Mesendoderm (in vitro differentiated cells): ENCODE results near the gene KLHL33.

ENCODE experiments used
- DNase-seq: peaks from one replicate; pipeline ENCODE4 v3.0.0; 2013
- H2AK5ac ChIP-seq: 2 replicates; pipeline ENCODE4 v1.6.1; 2013; ENCODE audit warnings: low read length, inconsistent platforms
- H2BK120ac ChIP-seq: 2 replicates; pipeline ENCODE4 v1.6.1; 2013; ENCODE audit warnings: low read depth, mild to moderate bottlenecking, low read length, moderate library complexity, mixed read lengths
- H2BK15ac ChIP-seq: replicated peaks from 2 replicates; pipeline ENCODE4 v1.6.1; 2013; ENCODE audit warnings: low read depth, mild to moderate bottlenecking, moderate library complexity
- H2BK5ac ChIP-seq: 2 replicates; pipeline ENCODE4 v1.6.1; 2013; ENCODE audit warnings: low read length, inconsistent platforms
- H3K18ac ChIP-seq: 2 replicates; pipeline ENCODE4 v1.6.1; 2013; ENCODE audit warnings: mild to moderate bottlenecking, low read length, mixed read lengths
- H3K23ac ChIP-seq: one replicate; pipeline ENCODE4 v1.6.1; 2013; ENCODE audit warnings: low read length
- H3K27ac ChIP-seq: 2 replicates; pipeline ENCODE4 v1.5.1; 2013; ENCODE audit warnings: low read depth, mild to moderate bottlenecking, inconsistent platforms, low read length, moderate library complexity
- H3K27me3 ChIP-seq: 2 replicates; pipeline ENCODE4 v1.6.1; 2013; ENCODE audit warnings: low read length, control low read depth, mild to moderate bottlenecking, inconsistent platforms; ENCODE audit not compliant: insufficient read depth, poor library complexity
- H3K36me3 ChIP-seq: 2 replicates; pipeline ENCODE4 v1.6.1; 2013; ENCODE audit warnings: low read length, inconsistent platforms; ENCODE audit not compliant: control insufficient read depth, insufficient read depth
- H3K4ac ChIP-seq: one replicate; pipeline ENCODE4 v1.6.1; 2013; ENCODE audit warnings: low read depth, mild to moderate bottlenecking, low read length, moderate library complexity
- H3K4me1 ChIP-seq: 2 replicates; pipeline ENCODE4 v1.6.1; 2013; ENCODE audit warnings: low read depth, low read length, inconsistent platforms; ENCODE audit not compliant: control insufficient read depth
- H3K4me2 ChIP-seq: 2 replicates; pipeline ENCODE4 v1.6.1; 2013; ENCODE audit warnings: low read length
- H3K4me3 ChIP-seq: 2 replicates; pipeline ENCODE4 v1.5.1; 2013; ENCODE audit warnings: mild to moderate bottlenecking, low read length
- H3K56ac ChIP-seq: one replicate; pipeline ENCODE4 v1.6.1; 2013; ENCODE audit warnings: low read length
- H3K79me1 ChIP-seq: 2 replicates; pipeline ENCODE4 v1.6.1; 2013; ENCODE audit warnings: low read length, inconsistent platforms
- H3K79me2 ChIP-seq: 2 replicates; pipeline ENCODE4 v1.6.1; 2013; ENCODE audit warnings: mild to moderate bottlenecking, low read length; ENCODE audit not compliant: control insufficient read depth, insufficient read depth
- H3K9ac ChIP-seq: 2 replicates; pipeline ENCODE4 v1.6.1; 2013; ENCODE audit warnings: low read length, inconsistent platforms
- H4K5ac ChIP-seq: one replicate; pipeline ENCODE4 v1.6.1; 2013; ENCODE audit warnings: low read length
- H4K8ac ChIP-seq: one replicate; pipeline ENCODE4 v1.6.1; 2013; ENCODE audit warnings: low read depth, mild to moderate bottlenecking, control low read depth, low read length, moderate library complexity
- WGBS: extraction: QIAGEN DNeasy Blood & Tissue Kit; methylation state at CpG from one replicate; pipeline ENCODE4 v1.1.7; 2013; ENCODE audit warnings: low lambda C conversion rate, missing lambda C conversion rate; ENCODE audit not compliant: insufficient coverage; ENCODE audit errors: extremely low coverage; 5-methylcytosine and 5-hydroxymethylcytosine counted together

Gene KLHL33

GRCh38 chr14:20429801-20430669 lies 5.9 kb downstream of the KLHL33 start:
- Histone ChIP-seq H3K27ac (no peak overlapping the region), H3K79me1 (no peaks in the 10 kb centered on the region), H2AK5ac (no peak overlapping the region), H4K5ac (no peak overlapping the region), H3K27me3 (peaks cover 2% of the 10 kb centered on the region), H3K9ac (no peak overlapping the region), H3K36me3 (no peaks in the 10 kb centered on the region), H3K79me2 (no peaks in the 10 kb centered on the region), H2BK15ac (no peak overlapping the region), H2BK120ac (no peak overlapping the region), H3K18ac (no peak overlapping the region), H3K56ac (no peak overlapping the region), H2BK5ac (no peak overlapping the region), H3K4me3 (no peak overlapping the region), H4K8ac (no peak overlapping the region), H3K4ac (no peak overlapping the region), H3K4me2 (no peak overlapping the region), H3K4me1 (peaks cover 2% of the 10 kb centered on the region), H3K23ac (no peak overlapping the region)
- no CpG with 5 or more reads among the region's 30 CpGs for WGBS
- no peak for DNase-seq

GRCh38 chr14:20428802-20429201 lies 7.2 kb downstream of the KLHL33 start:
- H2BK120ac ChIP-seq = no peak overlapping the region
- peaks cover 2% of the 10 kb centered on the region for H3K4me1 ChIP-seq
- no peak for DNase-seq
- no peak overlapping the region for H3K56ac ChIP-seq
- H3K18ac ChIP-seq = no peak overlapping the region
- no peak overlapping the region for H3K4me3 ChIP-seq
- no peak overlapping the region for H3K27ac ChIP-seq
- no CpG with 5 or more reads among the region's 5 CpGs for WGBS
- H3K36me3 ChIP-seq = no peaks in the 10 kb centered on the region
- H2AK5ac ChIP-seq = no peak overlapping the region
- H4K8ac ChIP-seq = no peak overlapping the region
- H3K4ac ChIP-seq = no peak overlapping the region
- H2BK15ac ChIP-seq = no peak overlapping the region
- no peak overlapping the region for H3K4me2 ChIP-seq
- H3K9ac ChIP-seq = no peak overlapping the region
- H2BK5ac ChIP-seq = no peak overlapping the region
- no peaks in the 10 kb centered on the region for H3K79me2 ChIP-seq
- no peak overlapping the region for H3K23ac ChIP-seq
- H3K27me3 ChIP-seq = no peaks in the 10 kb centered on the region
- no peak overlapping the region for H4K5ac ChIP-seq
- H3K79me1 ChIP-seq = no peaks in the 10 kb centered on the region

GRCh38 chr14:20428010-20428365 lies 8.0 kb downstream of the KLHL33 start:
- no peak overlapping the region for H4K5ac ChIP-seq
- H2BK15ac ChIP-seq = no peak overlapping the region
- H4K8ac ChIP-seq = no peak overlapping the region
- DNase-seq = no peak
- H3K79me2 ChIP-seq = no peaks in the 10 kb centered on the region
- no peak overlapping the region for H3K27ac ChIP-seq
- H2BK120ac ChIP-seq = no peak overlapping the region
- no peaks in the 10 kb centered on the region for H3K27me3 ChIP-seq
- H3K18ac ChIP-seq = no peak overlapping the region
- no peak overlapping the region for H3K9ac ChIP-seq
- no peak overlapping the region for H3K4ac ChIP-seq
- H2AK5ac ChIP-seq = no peak overlapping the region
- H3K4me2 ChIP-seq = no peak overlapping the region
- no peak overlapping the region for H3K23ac ChIP-seq
- H3K56ac ChIP-seq = peak overlapping the region; percentile 15
- no peak overlapping the region for H3K4me3 ChIP-seq
- no CpG with 5 or more reads among the region's 5 CpGs for WGBS
- no peaks in the 10 kb centered on the region for H3K79me1 ChIP-seq
- peaks cover 2% of the 10 kb centered on the region for H3K4me1 ChIP-seq
- H2BK5ac ChIP-seq = no peak overlapping the region
- no peaks in the 10 kb centered on the region for H3K36me3 ChIP-seq

GRCh38 chr14:20427231-20428009 lies 8.5 kb downstream of the KLHL33 start:
- peak; percentile 69 for DNase-seq

GRCh38 chr14:20424851-20425250 lies 11.1 kb downstream of the KLHL33 start:
- Histone ChIP-seq H3K4me1 (peaks cover 2% of the 10 kb centered on the region), H3K9ac (no peak overlapping the region), H3K79me1 (no peaks in the 10 kb centered on the region), H4K8ac (no peak overlapping the region), H3K4me3 (no peak overlapping the region), H3K56ac (no peak overlapping the region), H3K4me2 (no peak overlapping the region), H2BK15ac (no peak overlapping the region), H3K23ac (no peak overlapping the region), H3K27ac (no peak overlapping the region), H2BK5ac (no peak overlapping the region), H2AK5ac (no peak overlapping the region), H3K79me2 (no peaks in the 10 kb centered on the region), H3K36me3 (no peaks in the 10 kb centered on the region), H3K4ac (no peak overlapping the region), H4K5ac (no peak overlapping the region), H2BK120ac (no peak overlapping the region), H3K18ac (no peak overlapping the region), H3K27me3 (no peaks in the 10 kb centered on the region)
- no peak for DNase-seq
- no CpG with 5 or more reads among the region's 2 CpGs for WGBS

More at GRCh38 chr14:20427231-20428009, 8.5 kb downstream of the KLHL33 start:
- no peak overlapping the region for H2BK15ac ChIP-seq
- no CpG with 5 or more reads among the region's 5 CpGs for WGBS
- H3K27me3 ChIP-seq = no peaks in the 10 kb centered on the region
- H3K4me3 ChIP-seq = no peak overlapping the region
- no peak overlapping the region for H3K27ac ChIP-seq
- no peaks in the 10 kb centered on the region for H3K79me1 ChIP-seq
- no peak overlapping the region for H2BK120ac ChIP-seq
- H4K5ac ChIP-seq = no peak overlapping the region
- no peak overlapping the region for H3K23ac ChIP-seq
- no peaks in the 10 kb centered on the region for H3K79me2 ChIP-seq
- no peak overlapping the region for H2AK5ac ChIP-seq
- no peak overlapping the region for H3K18ac ChIP-seq
- H3K4ac ChIP-seq = peak overlapping the region; percentile 38
- no peak overlapping the region for H4K8ac ChIP-seq
- H3K56ac ChIP-seq = peak overlapping the region; percentile 15
- no peaks in the 10 kb centered on the region for H3K36me3 ChIP-seq
- no peak overlapping the region for H2BK5ac ChIP-seq
- no peak overlapping the region for H3K9ac ChIP-seq
- no peak overlapping the region for H3K4me2 ChIP-seq
- peaks cover 2% of the 10 kb centered on the region for H3K4me1 ChIP-seq
